Kidney epithelial cell (primary cell): Measurements from ENCODE around the gene FGF1. TPM values are rescaled to one million over a fixed set of nuclear protein-coding genes. Genes with fewer than 3 reads are reported as not detected.
A peak's percentile ranks its signal among the peaks of the same experiment; 100 is the strongest.

ENCODE experiments used
- DNase-seq: peaks from one replicate; pipeline ENCODE4 v3.0.0-alpha.2; 2010; ENCODE audit warnings: low read depth
- H3K27me3 ChIP-seq: 2 replicates; pipeline ENCODE4 v1.6.0; 2011; ENCODE audit warnings: low read length; ENCODE audit not compliant: control insufficient read depth, insufficient read depth
- H3K36me3 ChIP-seq: 2 replicates; pipeline ENCODE4 v1.5.1; 2011; ENCODE audit warnings: low read length; ENCODE audit not compliant: control insufficient read depth, insufficient read depth
- H3K4me3 ChIP-seq: 2 replicates; pipeline ENCODE4 v1.5.1; 2011; ENCODE audit warnings: low read depth, mild to moderate bottlenecking, control low read depth, low read length
- CTCF ChIP-seq: IDR thresholded peaks from 2 replicates; pipeline ENCODE4 v1.5.1; 2011; ENCODE audit warnings: mild to moderate bottlenecking, moderate library complexity, low read length, control low read depth, inconsistent platforms; ENCODE audit not compliant: insufficient read depth, poor library complexity, severe bottlenecking
- total RNA-seq: library from RNA; depleted of rRNA; stranded (reverse); fragments of >200 nt; gene quantifications from 2 replicates; pipeline ENCODE4 v1.2.3, GENCODE V29; 2015

FGF1 gene
- total RNA-seq, 1 donor from 2014 or later, result 12.1 TPM

GRCh38 chr5:142686210-142686734 lies 382 bp upstream of the FGF1 start:
- Histone ChIP-seq H3K36me3 (no peaks in the 10 kb centered on the region), H3K4me3 (no peak overlapping the region), H3K27me3 (no peaks in the 10 kb centered on the region)
- TF ChIP-seq CTCF, result no peak
- no peak for DNase-seq

- H3K36me3 ChIP-seq, result no peaks in the 10 kb centered on the region
- no peak overlapping the region for H3K4me3 ChIP-seq
- no peaks in the 10 kb centered on the region for H3K27me3 ChIP-seq
- DNase-seq, result no peak
- TF ChIP-seq CTCF, result no peak
Measured at GRCh38 chr5:142684508-142685041, 1.3 kb downstream of the FGF1 start.

DNA sequence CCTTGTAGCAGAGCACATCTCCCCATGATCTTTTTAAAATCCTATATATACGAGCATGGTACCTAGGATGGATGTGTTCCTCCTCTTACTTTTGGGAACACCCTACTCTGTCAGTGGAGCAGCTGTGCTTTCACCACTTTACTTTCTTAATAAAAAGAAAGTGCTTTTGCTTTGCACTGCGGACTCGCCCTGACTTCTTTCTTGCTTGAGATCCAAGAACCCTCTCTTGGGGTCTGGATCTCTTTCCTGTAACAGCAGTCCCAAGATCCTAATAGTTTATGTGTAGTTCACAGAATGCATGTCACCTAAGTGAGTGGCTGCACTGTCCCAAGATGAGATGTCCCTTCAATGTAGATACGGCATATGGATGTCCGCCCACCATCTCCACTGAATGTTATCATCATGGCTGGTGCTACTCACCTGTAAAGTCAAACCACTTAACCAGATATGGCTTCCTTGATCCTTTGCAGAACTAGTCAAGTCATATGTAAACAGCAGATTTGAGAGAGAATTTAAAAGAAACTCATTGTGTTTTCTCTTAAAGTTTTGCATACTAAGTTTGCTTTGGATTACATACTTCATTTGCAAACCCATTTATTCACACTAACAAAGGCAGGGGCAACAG lies 1.9 kb downstream of the FGF1 start:
- no peaks in the 10 kb centered on the region for H3K36me3 ChIP-seq
- no peaks in the 10 kb centered on the region for H3K27me3 ChIP-seq
- H3K4me3 ChIP-seq, result no peak overlapping the region
- DNase-seq, result no peak
- TF ChIP-seq CTCF, result no peak

- DNase-seq, result no peak
- H3K4me3 ChIP-seq, result no peak overlapping the region
- TF ChIP-seq CTCF, result no peak
- H3K36me3 ChIP-seq, result no peaks in the 10 kb centered on the region
- H3K27me3 ChIP-seq, result no peaks in the 10 kb centered on the region
Measured at GRCh38 chr5:142683116-142683515, 2.8 kb downstream of the FGF1 start.

GRCh38 chr5:142680605-142681259 lies 5.2 kb downstream of the FGF1 start:
- Histone ChIP-seq H3K36me3 (no peaks in the 10 kb centered on the region), H3K27me3 (no peaks in the 10 kb centered on the region), H3K4me3 (no peak overlapping the region)
- TF ChIP-seq CTCF, result no peak
- peak; percentile 88 for DNase-seq
